Stimulated activated CD4-positive, alpha-beta T cell treated with anti-CD3 and anti-CD28 coated beads, Interleukin-4, amount 100 ng/mL, for 24 hours (primary cell): ENCODE results near the gene SPPL3.
"Not testable (repeated sequence)": the region's sequence is repeated elsewhere in the genome, so short reads cannot be mapped to it uniquely, and the experiment has no call there.

ENCODE experiments used
- DNase-seq: peaks from one replicate; pipeline ENCODE4 v3.0.0-alpha.2; 2020

The SPPL3 gene

GRCh38 chr12:120814203-120814902, 89.8 kb downstream of the SPPL3 start:
- no peak for DNase-seq

- no peak for DNase-seq
Observed at GRCh38 chr12:120813588-120814153, 90.5 kb downstream of the SPPL3 start.

- no peak for DNase-seq
Observed at GRCh38 chr12:120810021-120810420, 94.1 kb downstream of the SPPL3 start.

GRCh38 chr12:120804428-120804827, 99.7 kb downstream of the SPPL3 start:
- no peak for DNase-seq

GRCh38 chr12:120801146-120801545, 103.0 kb downstream of the SPPL3 start:
- no peak for DNase-seq

- DNase-seq: no peak
Observed at GRCh38 chr12:120800665-120801064, 103.5 kb downstream of the SPPL3 start.

- DNase-seq: no peak
Observed at GRCh38 chr12:120799243-120800045, 104.7 kb downstream of the SPPL3 start.

GRCh38 chr12:120798696-120799095, 105.5 kb downstream of the SPPL3 start:
- no peak for DNase-seq

GRCh38 chr12:120797677-120798642, 106.2 kb downstream of the SPPL3 start:
- DNase-seq: no peak

GRCh38 chr12:120795441-120796178, 108.5 kb downstream of the SPPL3 start:
- DNase-seq: no peak

- DNase-seq: no peak
Observed at GRCh38 chr12:120793357-120793756, 110.8 kb downstream of the SPPL3 start.

GRCh38 chr12:120792456-120792855, 111.7 kb downstream of the SPPL3 start:
- DNase-seq: not testable (repeated sequence)

GRCh38 chr12:120791669-120792176, 112.4 kb downstream of the SPPL3 start:
- DNase-seq: no peak

- no peak for DNase-seq
Observed at GRCh38 chr12:120790114-120790513, 114.0 kb downstream of the SPPL3 start.

GRCh38 chr12:120787889-120788288, 116.3 kb downstream of the SPPL3 start:
- no peak for DNase-seq

GRCh38 chr12:120784804-120785203, 119.4 kb downstream of the SPPL3 start:
- no peak for DNase-seq

GRCh38 chr12:120783197-120783596, 121.0 kb downstream of the SPPL3 start:
- peak; percentile 32 for DNase-seq

GRCh38 chr12:120775862-120776552, 128.2 kb downstream of the SPPL3 start:
- DNase-seq: no peak

GRCh38 chr12:120774169-120774916, 129.8 kb downstream of the SPPL3 start:
- DNase-seq: no peak

- no peak for DNase-seq
Observed at GRCh38 chr12:120771097-120771496, 133.1 kb downstream of the SPPL3 start.
